ENCODE measurements around the gene CLEC1A. TPM values are rescaled to one million over a fixed set of nuclear protein-coding genes. Genes with fewer than 3 reads are reported as not detected.
"Not testable (repeated sequence)": the region's sequence is repeated elsewhere in the genome, so short reads cannot be mapped to it uniquely, and the experiment has no call there.

CLEC1A gene
- total RNA-seq, 2 experiments from 2014 or later = not detected

GRCh38 chr12:10030446-10030845 lies 68.3 kb downstream of the CLEC1A start, which contains the start of gene CLEC9A:
TSS of gene CLEC9A (plus strand) at chr12:10030682. CDS start at chr12:10052688, 22,006 bp downstream.
- Mint-ChIP-seq H3K4me3 (no peak within 1 kb of the TSS), H3K27me3 (no peaks in the 10 kb centered on the region), H3K9me3 (no peaks in the 10 kb centered on the region), H3K27ac (no peak within 1 kb of the TSS), H3K4me1 (ENCODE audit: low read depth) (no peaks in the 10 kb centered on the region), H3K36me3 (no peaks in the 10 kb centered on the region)
- DNase-seq = no peak
- CTCF ChIA-PET = no interaction called here
- POLR2A ChIA-PET = no interaction called here
- intact Hi-C loops (cut with micrococcal nuclease) = no loop called here

GRCh38 chr12:10027721-10028120 lies 71.1 kb downstream of the CLEC1A start:
- H3K4me3 Mint-ChIP-seq = no peak overlapping the region
- H3K36me3 Mint-ChIP-seq = no peaks in the 10 kb centered on the region
- intact Hi-C loops (cut with micrococcal nuclease) = no loop called here
- no peaks in the 10 kb centered on the region for H3K9me3 Mint-ChIP-seq
- H3K27me3 Mint-ChIP-seq = no peaks in the 10 kb centered on the region
- ChIA-PET POLR2A (no interaction called here), CTCF (interaction anchor here (0.6 kb wide), 1 partner anchor 87 kb away, joined by 3 read pairs; no protein-coding TSS in a partner anchor)
- no peak overlapping the region for H3K27ac Mint-ChIP-seq
- no peaks in the 10 kb centered on the region for H3K4me1 Mint-ChIP-seq (ENCODE audit: low read depth)
- DNase-seq = no peak

GRCh38 chr12:10027311-10027710 lies 71.5 kb downstream of the CLEC1A start:
- intact Hi-C loops (cut with micrococcal nuclease) = no loop called here
- H3K27ac Mint-ChIP-seq = no peak overlapping the region
- H3K9me3 Mint-ChIP-seq = no peaks in the 10 kb centered on the region
- H3K36me3 Mint-ChIP-seq = no peaks in the 10 kb centered on the region
- H3K4me1 Mint-ChIP-seq (ENCODE audit: low read depth) = no peaks in the 10 kb centered on the region
- H3K4me3 Mint-ChIP-seq = no peak overlapping the region
- no peak for DNase-seq
- H3K27me3 Mint-ChIP-seq = no peaks in the 10 kb centered on the region
- ChIA-PET CTCF (interaction anchor here (0.6 kb wide), 1 partner anchor 87 kb away, joined by 3 read pairs; no protein-coding TSS in a partner anchor), POLR2A (no interaction called here)

GRCh38 chr12:10026666-10027065 lies 72.1 kb downstream of the CLEC1A start:
- CTCF ChIA-PET; H3K4me1 Mint-ChIP-seq (ENCODE audit: low read depth): not testable (repeated sequence)

GRCh38 chr12:10025236-10025635 lies 73.5 kb downstream of the CLEC1A start:
- no peaks in the 10 kb centered on the region for H3K9me3 Mint-ChIP-seq
- ChIA-PET CTCF (no interaction called here), POLR2A (no interaction called here)
- no peak overlapping the region for H3K27ac Mint-ChIP-seq
- H3K4me3 Mint-ChIP-seq = no peak overlapping the region
- no peaks in the 10 kb centered on the region for H3K4me1 Mint-ChIP-seq (ENCODE audit: low read depth)
- H3K27me3 Mint-ChIP-seq = no peaks in the 10 kb centered on the region
- no peak for DNase-seq
- intact Hi-C loops (cut with micrococcal nuclease) = no loop called here
- H3K36me3 Mint-ChIP-seq = no peaks in the 10 kb centered on the region

More at GRCh38 chr12:10026666-10027065, 72.1 kb downstream of the CLEC1A start:
- H3K9me3 Mint-ChIP-seq; H3K36me3 Mint-ChIP-seq; DNase-seq; intact Hi-C loops (cut with micrococcal nuclease); H3K27me3 Mint-ChIP-seq; H3K27ac Mint-ChIP-seq; POLR2A ChIA-PET; H3K4me3 Mint-ChIP-seq: not testable (repeated sequence)

- no peak for DNase-seq
- no peaks in the 10 kb centered on the region for H3K27me3 Mint-ChIP-seq
- intact Hi-C loops (cut with micrococcal nuclease) = no loop called here
- no peaks in the 10 kb centered on the region for H3K4me1 Mint-ChIP-seq (ENCODE audit: low read depth)
- no peaks in the 10 kb centered on the region for H3K36me3 Mint-ChIP-seq
- no peak overlapping the region for H3K4me3 Mint-ChIP-seq
- CTCF ChIA-PET = no interaction called here
- POLR2A ChIA-PET = no interaction called here
- no peaks in the 10 kb centered on the region for H3K9me3 Mint-ChIP-seq
- H3K27ac Mint-ChIP-seq = no peak overlapping the region
Observed at GRCh38 chr12:10021342-10021741, 77.4 kb downstream of the CLEC1A start.

Other genes with a start within 250 kb of the CLEC1A start
- 10 to 100 TPM; 12.6 to 13.7 TPM for gene CLEC2B, start 229.6 kb downstream of the CLEC1A start, total RNA-seq
- gene KLRF2, start 217.5 kb downstream of the CLEC1A start, total RNA-seq = not detected
- gene CLEC2A, start 166.6 kb downstream of the CLEC1A start, total RNA-seq = not detected
- not detected for gene CLEC12A, start 127.6 kb downstream of the CLEC1A start, total RNA-seq
- not detected for gene CLEC1B, start 99.9 kb downstream of the CLEC1A start, total RNA-seq
- not detected for gene CLEC12B, start 88.4 kb downstream of the CLEC1A start, total RNA-seq
- not detected for gene CLEC9A, start 68.3 kb downstream of the CLEC1A start, total RNA-seq
- not detected for gene CLEC7A, start 31.2 kb upstream of the CLEC1A start, total RNA-seq
- gene OLR1, start 73.1 kb upstream of the CLEC1A start, total RNA-seq = not detected
- gene TMEM52B, start 80.0 kb upstream of the CLEC1A start, total RNA-seq = not detected
- 1 to 10 TPM; 7.2 to 8.9 TPM for gene GABARAPL1, start 113.9 kb upstream of the CLEC1A start, total RNA-seq
- gene KLRD1, start 208.9 kb upstream of the CLEC1A start, total RNA-seq = under 1 TPM; 0.22 to 0.26 TPM

All from activated CD4-positive, alpha-beta memory T cell treated with anti-CD3 and anti-CD28 coated beads for 36 hours (primary cell).